Peyer's patch (tissue), 4 donors: ENCODE results near the gene CDH26.

Experiments
- POLR2A ChIP-seq, 2 donors: fragments of 450-650 bp; IDR thresholded peaks; one replicate each; pipeline ENCODE4 v1.5.1; 2017; ENCODE audit warnings: antibody characterized with exemption in 2 of 2, mild to moderate bottlenecking in 2 of 2, moderate library complexity in 2 of 2
- TF ChIP-seq, protein P1 (sequence below), 6 experiments: fragments of 450-650 bp in 4 of 6; fragments of 200-600 bp in 2 of 6; sonication (generic) in 1 of 6; IDR thresholded peaks; one replicate each; pipeline ENCODE4 v1.5.1; 2017 to 2019; ENCODE audit warnings: antibody characterized with exemption in 6 of 6, mild to moderate bottlenecking in 3 of 6, moderate library complexity in 1 of 6

DNA sequence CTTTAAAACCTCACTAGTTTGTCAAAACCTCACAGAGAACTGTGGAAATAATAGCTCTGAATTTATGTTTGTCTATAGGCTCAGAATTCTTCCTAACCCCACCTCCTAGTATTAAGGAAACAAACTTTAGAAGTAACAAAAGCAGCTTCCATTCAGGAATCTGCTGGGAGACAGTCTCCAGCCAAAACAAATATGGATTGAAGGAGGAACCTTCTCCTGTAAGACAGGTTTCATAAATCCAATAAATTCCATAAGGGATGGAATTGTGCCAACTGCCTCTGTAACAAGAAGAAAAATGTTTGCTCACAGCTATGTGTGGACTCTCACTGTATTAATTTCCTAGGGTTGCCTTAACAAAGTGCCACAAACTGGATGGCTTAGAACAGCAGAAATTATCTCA is 32.3 kb upstream of the CDH26 start:
- TF ChIP-seq, protein P1, sequence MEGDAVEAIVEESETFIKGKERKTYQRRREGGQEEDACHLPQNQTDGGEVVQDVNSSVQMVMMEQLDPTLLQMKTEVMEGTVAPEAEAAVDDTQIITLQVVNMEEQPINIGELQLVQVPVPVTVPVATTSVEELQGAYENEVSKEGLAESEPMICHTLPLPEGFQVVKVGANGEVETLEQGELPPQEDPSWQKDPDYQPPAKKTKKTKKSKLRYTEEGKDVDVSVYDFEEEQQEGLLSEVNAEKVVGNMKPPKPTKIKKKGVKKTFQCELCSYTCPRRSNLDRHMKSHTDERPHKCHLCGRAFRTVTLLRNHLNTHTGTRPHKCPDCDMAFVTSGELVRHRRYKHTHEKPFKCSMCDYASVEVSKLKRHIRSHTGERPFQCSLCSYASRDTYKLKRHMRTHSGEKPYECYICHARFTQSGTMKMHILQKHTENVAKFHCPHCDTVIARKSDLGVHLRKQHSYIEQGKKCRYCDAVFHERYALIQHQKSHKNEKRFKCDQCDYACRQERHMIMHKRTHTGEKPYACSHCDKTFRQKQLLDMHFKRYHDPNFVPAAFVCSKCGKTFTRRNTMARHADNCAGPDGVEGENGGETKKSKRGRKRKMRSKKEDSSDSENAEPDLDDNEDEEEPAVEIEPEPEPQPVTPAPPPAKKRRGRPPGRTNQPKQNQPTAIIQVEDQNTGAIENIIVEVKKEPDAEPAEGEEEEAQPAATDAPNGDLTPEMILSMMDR (IDR thresholded peaks at IDR 0.05): no peak
- TF ChIP-seq POLR2A (IDR thresholded peaks at IDR 0.05): no peak
